Muscle layer of duodenum (tissue), 2 donors: Measurements from ENCODE around the gene RAB11FIP3.

Experiments used
- H3K27ac ChIP-seq: one replicate; pipeline ENCODE4 v1.7.0; 2013; ENCODE audit warnings: mild to moderate bottlenecking, low read length
- H3K27me3 ChIP-seq: one replicate; pipeline ENCODE4 v1.7.0; 2013; ENCODE audit warnings: low read depth, mild to moderate bottlenecking, control low read depth, low read length
- H3K36me3 ChIP-seq, 2 donors: one replicate each; pipeline ENCODE4 v1.7.0; 2013; ENCODE audit warnings: low read length in 2 of 2, control low read depth in 1 of 2, mild to moderate bottlenecking in 1 of 2; ENCODE audit not compliant: insufficient read depth in 2 of 2, control insufficient read depth in 1 of 2
- H3K4me1 ChIP-seq, 2 donors: one replicate each; pipeline ENCODE4 v1.7.0; 2013; ENCODE audit warnings: low read length in 2 of 2, mild to moderate bottlenecking in 2 of 2, control low read depth in 1 of 2, moderate library complexity in 1 of 2; ENCODE audit not compliant: insufficient read depth in 2 of 2, control insufficient read depth in 1 of 2
- H3K4me3 ChIP-seq, 2 donors: one replicate each; pipeline ENCODE4 v1.7.0; 2013; ENCODE audit warnings: low read length in 2 of 2, low read depth in 1 of 2, mild to moderate bottlenecking in 1 of 2
- H3K9me3 ChIP-seq, 2 donors: one replicate each; pipeline ENCODE4 v1.7.0; 2013; ENCODE audit warnings: low read length in 2 of 2, control low read depth in 1 of 2, mild to moderate bottlenecking in 1 of 2; ENCODE audit not compliant: control insufficient read depth in 1 of 2
- donor health status: healthy.

RAB11FIP3 gene

DNA sequence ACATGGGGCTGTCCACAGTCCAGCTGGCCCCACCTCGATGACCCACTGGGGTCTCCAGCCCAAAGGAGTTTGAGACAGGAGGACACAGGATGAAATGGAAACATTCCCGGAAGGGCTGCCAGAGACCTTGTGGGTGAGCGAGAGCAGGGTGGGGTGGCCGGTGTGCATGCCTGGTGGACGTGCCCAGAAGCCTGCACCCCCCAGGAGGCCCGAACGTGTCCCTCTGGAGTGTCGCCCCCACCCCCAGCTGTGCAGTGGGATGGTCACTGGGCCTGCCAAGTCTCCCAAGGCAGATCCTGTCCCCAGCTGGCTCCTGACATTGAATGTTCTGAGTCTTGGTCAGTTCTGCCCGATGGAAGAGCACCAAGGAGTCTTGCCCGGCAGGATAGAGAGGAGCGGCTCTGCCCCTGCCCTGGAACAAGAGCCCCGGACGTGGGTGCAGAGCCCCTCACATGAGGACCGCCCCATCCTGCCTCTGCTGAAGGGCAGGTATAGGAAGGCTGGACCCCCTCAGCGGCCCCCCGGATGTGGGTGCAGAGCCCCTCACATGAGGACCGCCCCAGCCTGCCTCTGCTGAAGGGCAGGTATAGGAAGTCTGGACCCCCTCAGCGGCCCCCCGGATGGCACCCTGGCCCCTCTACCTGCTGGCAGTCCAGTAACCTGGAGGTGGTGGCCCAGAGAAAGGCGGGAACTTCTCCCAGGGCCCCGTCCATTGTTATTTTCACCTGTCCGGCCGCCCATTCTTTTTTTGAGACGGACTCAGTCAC lies 99.0 kb downstream of the RAB11FIP3 start:
- Histone ChIP-seq H3K9me3 (no peaks in the 10 kb centered on the region), H3K36me3 (peaks cover 6 to 19% of the 10 kb centered on the region in 2 donors), H3K27me3 (no peaks in the 10 kb centered on the region), H3K4me1 (peaks cover 13 to 25% of the 10 kb centered on the region in 2 donors), H3K27ac (no peak overlapping the region), H3K4me3 (no peak overlapping the region)

GRCh38 chr16:525123-525519 lies 99.7 kb downstream of the RAB11FIP3 start:
- Histone ChIP-seq H3K4me3 (no peak overlapping the region), H3K27ac (no peak overlapping the region)

GRCh38 chr16:525520-526180 lies 100.2 kb downstream of the RAB11FIP3 start:
- Histone ChIP-seq H3K9me3 (no peaks in the 10 kb centered on the region), H3K4me3 (peak overlapping the region; percentile 70 to 76), H3K4me1 (peaks cover 13 to 34% of the 10 kb centered on the region in 2 donors), H3K27ac (no peak overlapping the region), H3K27me3 (no peaks in the 10 kb centered on the region), H3K36me3 (peaks cover under 1 to 7% of the 10 kb centered on the region in 2 donors)

More at GRCh38 chr16:525123-525519, 99.7 kb downstream of the RAB11FIP3 start:
- Histone ChIP-seq H3K27me3 (no peaks in the 10 kb centered on the region), H3K4me1 (peaks cover 13 to 29% of the 10 kb centered on the region in 2 donors), H3K9me3 (no peaks in the 10 kb centered on the region), H3K36me3 (peaks cover 6 to 12% of the 10 kb centered on the region in 2 donors)

- peak overlapping the region; percentile 78 for H3K27ac ChIP-seq
- H3K36me3 ChIP-seq: no peaks in the 10 kb centered on the region
- H3K4me3 ChIP-seq: peak overlapping the region; percentile 70 to 76
- H3K4me1 ChIP-seq: peaks cover 13 to 36% of the 10 kb centered on the region in 2 donors
- H3K27me3 ChIP-seq: no peaks in the 10 kb centered on the region
- no peaks in the 10 kb centered on the region for H3K9me3 ChIP-seq
Measured at GRCh38 chr16:526181-527014, 100.9 kb downstream of the RAB11FIP3 start.

DNA sequence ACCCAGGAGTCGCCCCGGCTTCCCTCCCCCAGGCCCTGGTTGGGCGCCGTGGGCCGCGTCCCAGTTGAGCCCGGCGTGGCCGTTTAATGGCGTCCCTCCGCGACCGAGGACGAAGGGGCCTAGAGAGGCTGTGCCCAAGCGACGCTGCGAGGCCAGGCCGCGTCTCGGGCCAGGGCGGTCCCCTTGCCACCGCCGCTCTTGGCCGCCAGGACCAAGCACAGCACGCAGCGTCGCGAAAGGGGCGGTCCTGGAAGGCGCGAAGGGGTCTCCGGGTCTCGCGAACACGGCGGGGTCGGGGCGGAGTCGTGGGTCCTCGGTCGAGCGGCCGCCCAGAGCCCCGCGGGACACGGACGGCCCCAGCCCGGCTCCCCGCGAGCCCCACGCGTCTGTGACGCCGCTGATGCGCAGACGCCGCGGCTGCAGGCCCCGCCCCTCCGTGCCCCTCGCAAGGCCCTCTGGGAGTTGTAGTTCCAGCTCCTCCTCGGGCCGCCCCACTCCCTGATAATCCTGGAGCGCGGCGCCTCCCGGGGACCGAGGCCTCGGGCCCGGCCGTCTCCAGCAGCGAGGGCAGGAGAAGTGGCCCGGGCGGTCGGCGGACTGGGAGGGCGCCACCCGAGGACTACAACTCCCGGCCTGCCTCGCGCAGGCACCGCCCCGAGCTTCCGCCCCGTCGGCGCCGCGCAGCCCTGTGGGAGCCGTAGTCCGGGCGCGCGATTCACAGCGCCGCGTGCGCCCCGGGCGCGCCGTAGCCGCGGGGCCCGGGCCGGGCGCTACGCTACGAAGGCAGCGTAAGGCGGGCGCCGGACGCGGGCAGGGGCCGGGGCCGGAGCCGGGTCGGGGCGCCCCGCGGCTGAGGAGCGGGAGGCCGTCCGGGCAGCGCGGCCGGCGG lies 101.8 kb downstream of the RAB11FIP3 start, which contains the start of gene CAPN15:
Gene CAPN15 (plus strand): TSS at position 698 of the 889 bp plus-strand sequence. CDS start 19,127 bp downstream, outside the sequence.
- Histone ChIP-seq H3K36me3 (no peaks in the 10 kb centered on the region), H3K27ac (peak within 1 kb of the TSS; percentile 87), H3K4me3 (peak within 1 kb of the TSS; percentile 70 to 81), H3K9me3 (no peaks in the 10 kb centered on the region), H3K27me3 (no peaks in the 10 kb centered on the region), H3K4me1 (peaks cover 13 to 36% of the 10 kb centered on the region in 2 donors)

- Histone ChIP-seq H3K36me3 (no peaks in the 10 kb centered on the region), H3K4me1 (peaks cover 13 to 36% of the 10 kb centered on the region in 2 donors), H3K4me3 (peak overlapping the region; percentile 70 to 81), H3K9me3 (no peaks in the 10 kb centered on the region), H3K27ac (peak overlapping the region; percentile 87), H3K27me3 (no peaks in the 10 kb centered on the region)
Measured at GRCh38 chr16:528111-529011, 102.9 kb downstream of the RAB11FIP3 start.

GRCh38 chr16:529012-529575 lies 103.6 kb downstream of the RAB11FIP3 start:
- peaks cover 13 to 36% of the 10 kb centered on the region in 2 donors for H3K4me1 ChIP-seq
- H3K4me3 ChIP-seq: peak overlapping the region; percentile 70 to 81
- H3K27me3 ChIP-seq: no peaks in the 10 kb centered on the region
- H3K27ac ChIP-seq: peak overlapping the region; percentile 87
- no peaks in the 10 kb centered on the region for H3K36me3 ChIP-seq
- H3K9me3 ChIP-seq: no peaks in the 10 kb centered on the region

DNA sequence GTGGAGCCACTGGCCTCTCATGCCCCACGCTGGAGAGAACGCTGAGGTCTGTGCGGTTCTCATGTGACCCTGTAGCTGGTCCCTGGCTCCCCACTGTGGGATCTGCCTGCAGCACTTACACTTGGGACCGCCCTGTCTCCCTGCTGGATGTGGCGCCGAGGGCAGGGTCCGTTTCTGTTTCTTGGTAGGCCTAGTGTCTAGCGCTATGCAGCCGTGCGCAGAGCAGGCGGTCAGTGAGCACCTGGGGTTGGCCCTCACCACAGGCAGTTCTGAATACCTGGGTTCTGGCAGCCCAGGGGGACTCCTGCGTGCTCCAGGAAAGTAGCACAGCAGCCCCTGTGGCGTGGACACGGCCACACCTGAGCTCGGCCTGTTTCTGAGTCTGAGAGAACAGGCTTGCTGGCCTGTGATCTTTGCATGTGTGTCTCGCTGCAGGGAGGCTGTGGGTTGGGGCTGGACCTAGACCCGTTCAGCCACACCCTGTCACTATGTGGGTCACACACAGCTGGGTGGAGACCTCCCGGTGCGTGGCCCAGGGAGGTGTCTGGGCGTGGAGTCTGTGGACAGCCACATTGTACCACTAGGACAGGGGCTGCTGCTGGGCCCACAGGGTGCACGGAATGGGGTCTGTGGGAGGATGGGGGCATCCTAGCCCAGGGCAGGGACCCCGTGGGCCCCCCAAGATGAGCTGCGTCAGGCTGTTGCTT lies 104.8 kb downstream of the RAB11FIP3 start:
- Histone ChIP-seq H3K4me3 (no peak overlapping the region), H3K9me3 (no peaks in the 10 kb centered on the region), H3K27ac (no peak overlapping the region), H3K36me3 (no peaks in the 10 kb centered on the region), H3K4me1 (peaks cover 12 to 36% of the 10 kb centered on the region in 2 donors), H3K27me3 (no peaks in the 10 kb centered on the region)

DNA sequence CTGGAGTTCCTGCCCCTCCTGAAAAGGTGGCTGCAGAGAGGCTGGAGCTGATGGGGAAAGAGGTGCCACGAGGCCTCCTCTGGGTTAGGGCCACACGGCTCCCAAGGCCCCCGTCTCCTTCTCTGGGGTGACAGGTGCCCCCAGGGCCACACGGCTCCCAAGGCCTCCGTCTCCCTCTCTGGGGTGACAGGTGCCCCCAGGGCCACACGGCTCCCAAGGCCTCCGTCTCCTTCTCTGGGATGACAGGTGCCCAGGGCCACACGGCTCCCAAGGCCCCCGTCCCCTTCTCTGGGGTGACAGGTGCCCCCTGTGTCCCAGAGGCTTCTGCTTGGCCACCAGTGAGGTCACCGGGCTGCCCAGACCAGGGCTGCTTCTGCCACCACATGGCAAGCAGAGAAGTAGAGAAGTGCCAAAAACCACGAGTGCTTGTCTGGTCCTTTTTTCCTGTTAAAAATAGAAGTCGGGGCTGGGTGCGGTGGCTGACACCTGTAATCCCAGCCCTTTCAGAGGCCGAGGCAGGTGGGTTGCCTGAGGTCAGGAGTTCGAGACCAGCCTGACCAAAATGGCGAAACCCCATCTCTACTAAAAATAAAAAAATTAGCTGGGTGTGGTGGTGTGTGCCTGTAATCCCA lies 106.2 kb downstream of the RAB11FIP3 start:
- peaks cover 0 to 22% of the 10 kb centered on the region in 2 donors for H3K4me1 ChIP-seq
- peaks cover 0 to 6% of the 10 kb centered on the region in 2 donors for H3K36me3 ChIP-seq

More for the DNA sequence above, 106.2 kb downstream of the RAB11FIP3 start:
- no peak overlapping the region for H3K27ac ChIP-seq
- H3K4me3 ChIP-seq: no peak overlapping the region
- no peaks in the 10 kb centered on the region for H3K9me3 ChIP-seq
- H3K27me3 ChIP-seq: no peaks in the 10 kb centered on the region
